ENCODE data around the gene PMEPA1. TPM values are rescaled to one million over a fixed set of nuclear protein-coding genes. Genes with fewer than 3 reads are reported as not detected.

Gene PMEPA1
- total and polyA plus RNA-seq, 2 donors (not counting 1 experiment from before 2014, with no cell fraction given), result 9.9 to 37.4 TPM

- Histone ChIP-seq H3K9ac (ENCODE audit: low read length) (no peak overlapping the region), H3K4me1 (ENCODE audit: control insufficient read depth in 2 of 2, insufficient read depth in 2 of 2, low read length in 2 of 2) (peaks cover 4 to 18% of the 10 kb centered on the region in 2 donors), H2AFZ (ENCODE audit: insufficient read depth, low read depth, low read length, poor library complexity, severe bottlenecking) (no peak overlapping the region), H3K27ac (ENCODE audit: low read length in 2 of 2) (no peak overlapping the region), H3K4me3 (ENCODE audit: control extremely low read depth in 1 of 5, extremely low read depth in 1 of 5, insufficient read depth in 1 of 5, low read depth in 2 of 5, low read length in 4 of 5) (no peak overlapping the region), H3K79me2 (ENCODE audit: control insufficient read depth, insufficient read depth, low read length) (peaks cover 8% of the 10 kb centered on the region), H3K9me3 (ENCODE audit: control extremely low read depth in 1 of 3, control insufficient read depth in 2 of 3, insufficient read depth in 1 of 3, low read length in 2 of 3) (no peaks in the 10 kb centered on the region), H3K36me3 (replicated peaks in 1 of 2; ENCODE audit: control extremely low read depth in 1 of 2, control insufficient read depth in 1 of 2, extremely low read depth in 1 of 2, insufficient read depth in 2 of 2, low read length in 1 of 2) (peaks cover 3 to 78% of the 10 kb centered on the region in 2 experiments), H3K4me2 (replicated peaks; ENCODE audit: low read depth, low read length, poor library complexity, severe bottlenecking) (no peak overlapping the region), H3K27me3 (replicated peaks in 1 of 4; ENCODE audit: control extremely low read depth in 1 of 4, control insufficient read depth in 3 of 4, insufficient read depth in 4 of 4, low read length in 3 of 4) (no peaks in the 10 kb centered on the region), H4K20me1 (ENCODE audit: control insufficient read depth, insufficient read depth, low read length, poor library complexity, severe bottlenecking) (peaks cover 70% of the 10 kb centered on the region)
- no peak for TF ChIP-seq EZH2 (IDR thresholded peaks at IDR 0.05; ENCODE audit: borderline replicate concordance, insufficient read depth, low read depth, low read length, poor library complexity, severe bottlenecking)
- TF ChIP-seq, protein P1, sequence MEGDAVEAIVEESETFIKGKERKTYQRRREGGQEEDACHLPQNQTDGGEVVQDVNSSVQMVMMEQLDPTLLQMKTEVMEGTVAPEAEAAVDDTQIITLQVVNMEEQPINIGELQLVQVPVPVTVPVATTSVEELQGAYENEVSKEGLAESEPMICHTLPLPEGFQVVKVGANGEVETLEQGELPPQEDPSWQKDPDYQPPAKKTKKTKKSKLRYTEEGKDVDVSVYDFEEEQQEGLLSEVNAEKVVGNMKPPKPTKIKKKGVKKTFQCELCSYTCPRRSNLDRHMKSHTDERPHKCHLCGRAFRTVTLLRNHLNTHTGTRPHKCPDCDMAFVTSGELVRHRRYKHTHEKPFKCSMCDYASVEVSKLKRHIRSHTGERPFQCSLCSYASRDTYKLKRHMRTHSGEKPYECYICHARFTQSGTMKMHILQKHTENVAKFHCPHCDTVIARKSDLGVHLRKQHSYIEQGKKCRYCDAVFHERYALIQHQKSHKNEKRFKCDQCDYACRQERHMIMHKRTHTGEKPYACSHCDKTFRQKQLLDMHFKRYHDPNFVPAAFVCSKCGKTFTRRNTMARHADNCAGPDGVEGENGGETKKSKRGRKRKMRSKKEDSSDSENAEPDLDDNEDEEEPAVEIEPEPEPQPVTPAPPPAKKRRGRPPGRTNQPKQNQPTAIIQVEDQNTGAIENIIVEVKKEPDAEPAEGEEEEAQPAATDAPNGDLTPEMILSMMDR (IDR thresholded peaks at IDR 0.05), result peak; percentile 95
- WGBS (ENCODE audit: insufficient coverage), result 44% methylated on average over 12 of the region's 12 CpGs
- Mint-ChIP-seq H3K27me3 (no peaks in the 10 kb centered on the region), H3K4me1 (peaks cover 34% of the 10 kb centered on the region), H3K4me3 (no peak overlapping the region), H3K27ac (no peak overlapping the region), H3K9me3 (ENCODE audit: insufficient read depth) (no peaks in the 10 kb centered on the region)
- ChIA-PET CTCF (interaction anchor here (0.7 to 7.0 kb wide), 38 partner anchors 9 to 994 kb away, joined by 3 to 100 read pairs (median 4); partner anchors contain the start of genes PMEPA1 and ZBP1), POLR2A (interaction anchor here (0.6 kb wide), 1 partner anchor 26 kb away, joined by 4 read pairs; no protein-coding TSS in a partner anchor)
- DNase-seq (peak; percentile 85), ATAC-seq (ENCODE audit: low read depth) (peak; percentile 94)
- intact Hi-C loops (cut with micrococcal nuclease), result loop anchor here (1.0 to 10.0 kb wide), 7 partner anchors 26 to 555 kb away; partner anchors contain the start of gene PMEPA1
Observed at GRCh38 chr20:57654363-57654997, 55.3 kb downstream of the PMEPA1 start.

DNA sequence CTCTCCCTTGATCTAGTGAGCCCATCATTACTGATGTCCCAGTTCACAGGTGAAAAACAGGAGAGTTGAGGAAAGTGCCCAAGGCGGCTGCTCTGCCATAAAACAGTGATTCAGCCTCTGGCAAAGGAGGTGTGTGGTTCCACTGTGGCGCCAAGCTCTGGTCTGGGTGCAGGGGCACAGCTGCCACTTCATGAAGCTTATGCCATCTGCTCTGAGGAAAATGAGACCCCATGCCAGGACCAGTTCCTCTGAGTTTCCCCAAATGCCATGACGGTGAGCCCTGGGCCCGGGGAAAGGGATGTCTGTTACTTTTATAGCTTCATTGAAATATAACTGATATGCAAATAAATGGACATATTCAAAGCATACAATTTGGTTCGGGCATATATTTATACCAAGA, 55.9 kb downstream of the PMEPA1 start:
- POLR2A ChIA-PET, result interaction anchor here (1.3 kb wide), 1 partner anchor 26 kb away, joined by 4 read pairs; no protein-coding TSS in a partner anchor
- WGBS (ENCODE audit: insufficient coverage), result 86% methylated on average over 2 of the region's 5 CpGs
- Histone ChIP-seq H3K27ac (ENCODE audit: low read length in 2 of 2) (no peak overlapping the region), H3K36me3 (replicated peaks in 1 of 2; ENCODE audit: control extremely low read depth in 1 of 2, control insufficient read depth in 1 of 2, extremely low read depth in 1 of 2, insufficient read depth in 2 of 2, low read length in 1 of 2) (peaks cover 3 to 73% of the 10 kb centered on the region in 2 experiments), H3K79me2 (ENCODE audit: control insufficient read depth, insufficient read depth, low read length) (peaks cover 8% of the 10 kb centered on the region), H3K9me3 (ENCODE audit: control extremely low read depth in 1 of 3, control insufficient read depth in 2 of 3, insufficient read depth in 1 of 3, low read length in 2 of 3) (no peaks in the 10 kb centered on the region), H3K4me2 (replicated peaks; ENCODE audit: low read depth, low read length, poor library complexity, severe bottlenecking) (no peak overlapping the region), H2AFZ (ENCODE audit: insufficient read depth, low read depth, low read length, poor library complexity, severe bottlenecking) (no peak overlapping the region), H3K4me3 (ENCODE audit: control extremely low read depth in 1 of 5, extremely low read depth in 1 of 5, insufficient read depth in 1 of 5, low read depth in 2 of 5, low read length in 4 of 5) (no peak overlapping the region), H3K27me3 (replicated peaks in 1 of 4; ENCODE audit: control extremely low read depth in 1 of 4, control insufficient read depth in 3 of 4, insufficient read depth in 4 of 4, low read length in 3 of 4) (no peaks in the 10 kb centered on the region), H3K4me1 (ENCODE audit: control insufficient read depth in 2 of 2, insufficient read depth in 2 of 2, low read length in 2 of 2) (peaks cover 4 to 18% of the 10 kb centered on the region in 2 donors), H3K9ac (ENCODE audit: low read length) (no peak overlapping the region), H4K20me1 (ENCODE audit: control insufficient read depth, insufficient read depth, low read length, poor library complexity, severe bottlenecking) (peaks cover 64% of the 10 kb centered on the region)
- H3K9me3 Mint-ChIP-seq (ENCODE audit: insufficient read depth), result no peaks in the 10 kb centered on the region
- intact Hi-C loops (cut with micrococcal nuclease), result loop anchor here (1.0 to 10.0 kb wide), 7 partner anchors 26 to 555 kb away; partner anchors contain the start of gene PMEPA1
- CTCF ChIA-PET, result interaction anchor here (0.7 to 7.0 kb wide), 38 partner anchors 8 to 995 kb away, joined by 3 to 100 read pairs (median 4); partner anchors contain the start of genes PMEPA1 and ZBP1
- H3K27ac Mint-ChIP-seq, result no peak overlapping the region
- TF ChIP-seq, protein P1 (IDR thresholded peaks at IDR 0.05), result no peak
- no peak for TF ChIP-seq EZH2 (IDR thresholded peaks at IDR 0.05; ENCODE audit: borderline replicate concordance, insufficient read depth, low read depth, low read length, poor library complexity, severe bottlenecking)
- H3K4me3 Mint-ChIP-seq, result no peak overlapping the region
- no peak for ATAC-seq (ENCODE audit: low read depth)
- H3K4me1 Mint-ChIP-seq, result peaks cover 28% of the 10 kb centered on the region
- DNase-seq, result no peak
- H3K27me3 Mint-ChIP-seq, result no peaks in the 10 kb centered on the region
